Measurements from ENCODE around the gene ENPEP.
"Not testable (repeated sequence)": the region's sequence is repeated elsewhere in the genome, so short reads cannot be mapped to it uniquely, and the experiment has no call there.

The ENPEP gene, protein sequence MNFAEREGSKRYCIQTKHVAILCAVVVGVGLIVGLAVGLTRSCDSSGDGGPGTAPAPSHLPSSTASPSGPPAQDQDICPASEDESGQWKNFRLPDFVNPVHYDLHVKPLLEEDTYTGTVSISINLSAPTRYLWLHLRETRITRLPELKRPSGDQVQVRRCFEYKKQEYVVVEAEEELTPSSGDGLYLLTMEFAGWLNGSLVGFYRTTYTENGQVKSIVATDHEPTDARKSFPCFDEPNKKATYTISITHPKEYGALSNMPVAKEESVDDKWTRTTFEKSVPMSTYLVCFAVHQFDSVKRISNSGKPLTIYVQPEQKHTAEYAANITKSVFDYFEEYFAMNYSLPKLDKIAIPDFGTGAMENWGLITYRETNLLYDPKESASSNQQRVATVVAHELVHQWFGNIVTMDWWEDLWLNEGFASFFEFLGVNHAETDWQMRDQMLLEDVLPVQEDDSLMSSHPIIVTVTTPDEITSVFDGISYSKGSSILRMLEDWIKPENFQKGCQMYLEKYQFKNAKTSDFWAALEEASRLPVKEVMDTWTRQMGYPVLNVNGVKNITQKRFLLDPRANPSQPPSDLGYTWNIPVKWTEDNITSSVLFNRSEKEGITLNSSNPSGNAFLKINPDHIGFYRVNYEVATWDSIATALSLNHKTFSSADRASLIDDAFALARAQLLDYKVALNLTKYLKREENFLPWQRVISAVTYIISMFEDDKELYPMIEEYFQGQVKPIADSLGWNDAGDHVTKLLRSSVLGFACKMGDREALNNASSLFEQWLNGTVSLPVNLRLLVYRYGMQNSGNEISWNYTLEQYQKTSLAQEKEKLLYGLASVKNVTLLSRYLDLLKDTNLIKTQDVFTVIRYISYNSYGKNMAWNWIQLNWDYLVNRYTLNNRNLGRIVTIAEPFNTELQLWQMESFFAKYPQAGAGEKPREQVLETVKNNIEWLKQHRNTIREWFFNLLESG

GRCh38 chr4:110475881-110476818, at the start of gene ENPEP:
Gene ENPEP (plus strand): TSS chr4:110476155. CDS start chr4:110476415, 260 bp downstream.
- no peak for DNase-seq (ENCODE audit: low read depth in 2 of 2)

- not testable (repeated sequence) for DNase-seq (ENCODE audit: low read depth in 2 of 2)
Measured at GRCh38 chr4:110431805-110432204, 44.1 kb upstream of the ENPEP start.

- DNase-seq (ENCODE audit: low read depth in 2 of 2) = not testable (repeated sequence)
Measured at GRCh38 chr4:110437292-110437691, 38.7 kb upstream of the ENPEP start.

DNA sequence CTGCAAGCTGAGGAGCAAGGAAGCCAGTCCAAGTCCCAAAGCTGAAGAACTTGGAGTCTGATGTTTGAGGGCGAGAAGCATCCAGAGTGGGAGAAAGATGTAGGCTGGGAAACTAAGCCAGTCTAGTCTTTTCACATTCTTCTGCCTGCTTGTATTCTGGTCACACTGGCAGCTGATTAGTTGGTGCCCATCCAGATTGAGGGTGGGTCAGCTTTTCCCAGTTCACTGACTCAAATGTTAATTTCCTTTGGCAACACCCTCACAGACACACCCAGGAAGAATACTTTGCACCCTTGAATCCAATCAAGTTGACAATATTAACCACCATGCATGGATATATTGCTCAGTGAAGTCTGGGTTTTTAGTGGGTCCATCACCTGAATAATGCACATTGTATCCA, 36.7 kb upstream of the ENPEP start:
- DNase-seq (ENCODE audit: low read depth in 2 of 2) = not testable (repeated sequence)

DNA sequence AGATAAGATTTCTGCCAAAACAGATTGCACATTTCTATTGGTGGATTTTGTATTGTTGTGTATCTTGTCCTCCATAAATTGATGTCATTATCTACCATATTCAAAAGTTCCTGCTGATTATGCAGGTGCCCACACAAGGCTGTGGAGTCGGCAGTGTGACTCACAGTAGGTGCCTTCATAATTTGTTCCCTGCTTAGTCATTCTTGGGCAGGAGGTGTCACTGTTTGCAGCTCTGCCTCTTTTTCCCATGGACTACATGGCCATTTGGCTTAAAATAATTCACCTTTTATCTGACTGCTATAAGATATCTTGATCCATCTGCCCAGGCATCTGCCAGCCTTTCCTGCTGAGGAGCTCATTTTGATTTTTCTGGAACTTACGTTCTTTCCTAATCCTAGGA, 33.6 kb upstream of the ENPEP start:
- DNase-seq (ENCODE audit: low read depth in 2 of 2) = no peak

- DNase-seq (ENCODE audit: low read depth in 2 of 2) = no peak
Measured at GRCh38 chr4:110442788-110443187, 33.2 kb upstream of the ENPEP start.

DNA sequence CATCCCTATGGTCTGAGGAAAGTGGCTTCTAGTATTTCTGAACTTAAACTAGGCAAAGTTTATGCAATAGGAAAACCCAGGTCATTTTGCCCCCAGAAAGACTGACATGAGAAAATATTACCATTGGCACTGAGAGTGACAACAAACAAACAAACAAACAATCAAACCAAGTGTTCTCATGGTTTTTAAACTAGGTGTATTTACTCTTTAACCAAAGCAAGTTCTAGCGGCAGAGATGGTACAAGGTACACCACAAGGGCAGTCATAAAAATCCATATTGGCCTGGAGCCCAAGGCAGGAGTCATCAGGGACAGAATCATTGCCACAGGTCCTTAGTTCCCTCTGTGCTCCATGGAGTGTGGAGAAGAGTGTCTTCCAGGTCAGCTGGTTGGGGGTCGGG, 26.0 kb upstream of the ENPEP start:
- no peak for DNase-seq (ENCODE audit: low read depth in 2 of 2)

GRCh38 chr4:110452546-110452945, 23.4 kb upstream of the ENPEP start:
- no peak for DNase-seq (ENCODE audit: low read depth in 2 of 2)

DNA sequence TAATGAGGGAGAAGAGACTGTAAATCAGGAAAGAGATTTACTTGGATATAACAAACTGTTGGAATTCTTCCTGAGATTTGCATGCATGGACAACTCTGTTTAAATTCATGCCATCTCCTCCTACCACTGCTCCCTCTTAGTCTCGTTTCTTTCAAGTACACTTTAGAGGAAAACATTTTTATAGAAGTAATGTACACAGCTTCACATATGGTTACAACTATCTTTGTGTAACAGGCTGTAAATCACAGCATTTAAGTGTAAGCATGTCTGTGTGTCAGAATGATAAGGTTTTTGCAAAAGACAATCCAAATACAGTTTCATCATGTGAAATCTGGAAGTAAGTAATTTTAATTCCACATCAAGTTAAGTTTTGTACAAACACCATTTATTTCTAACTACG, 21.5 kb upstream of the ENPEP start:
- no peak for DNase-seq (ENCODE audit: low read depth in 2 of 2)

DNA sequence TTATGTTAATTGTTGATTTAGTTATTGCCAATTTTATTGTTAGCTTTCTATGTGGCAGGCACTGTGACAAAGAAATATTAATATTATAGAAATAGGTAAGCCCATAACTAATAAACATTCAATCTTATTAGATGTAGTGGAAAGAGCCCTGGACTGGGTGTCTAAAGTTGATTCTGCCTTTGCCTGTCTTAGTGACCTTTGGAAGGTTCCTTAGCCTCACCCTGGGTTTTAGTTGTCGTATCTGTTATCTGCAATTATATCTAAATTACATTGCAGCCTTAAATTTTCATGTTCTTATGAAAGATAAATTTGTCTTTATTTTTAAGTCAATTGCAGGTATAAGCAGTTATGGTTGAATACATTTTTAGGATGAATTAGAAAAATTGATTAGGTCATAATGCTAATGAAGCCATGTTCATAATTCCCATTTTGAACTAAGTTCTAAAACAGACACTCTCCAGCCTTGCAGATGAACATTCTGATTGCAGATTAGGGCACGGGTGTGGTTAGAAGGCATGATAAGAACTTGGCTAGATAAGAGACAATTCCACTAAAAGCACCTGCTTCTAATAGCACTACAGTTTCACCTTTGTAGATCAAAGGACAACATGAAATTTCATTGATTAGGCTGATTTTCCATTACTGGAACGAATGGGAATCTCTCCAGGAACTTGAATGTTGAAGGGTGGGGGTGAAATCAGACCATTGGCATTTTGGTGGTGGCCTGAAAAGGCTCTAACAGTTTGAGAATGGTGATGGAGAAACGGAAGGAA, 17.3 kb upstream of the ENPEP start:
- DNase-seq (ENCODE audit: low read depth in 2 of 2) = no peak

- DNase-seq (ENCODE audit: low read depth in 2 of 2) = no peak
Measured at GRCh38 chr4:110460074-110460746, 15.7 kb upstream of the ENPEP start.

- DNase-seq (ENCODE audit: low read depth in 2 of 2) = no peak
Measured at GRCh38 chr4:110467400-110467799, 8.6 kb upstream of the ENPEP start.

GRCh38 chr4:110472583-110473329, 3.2 kb upstream of the ENPEP start:
- no peak for DNase-seq (ENCODE audit: low read depth in 2 of 2)

GRCh38 chr4:110474481-110474880, 1.5 kb upstream of the ENPEP start:
- no peak for DNase-seq (ENCODE audit: low read depth in 2 of 2)

DNA sequence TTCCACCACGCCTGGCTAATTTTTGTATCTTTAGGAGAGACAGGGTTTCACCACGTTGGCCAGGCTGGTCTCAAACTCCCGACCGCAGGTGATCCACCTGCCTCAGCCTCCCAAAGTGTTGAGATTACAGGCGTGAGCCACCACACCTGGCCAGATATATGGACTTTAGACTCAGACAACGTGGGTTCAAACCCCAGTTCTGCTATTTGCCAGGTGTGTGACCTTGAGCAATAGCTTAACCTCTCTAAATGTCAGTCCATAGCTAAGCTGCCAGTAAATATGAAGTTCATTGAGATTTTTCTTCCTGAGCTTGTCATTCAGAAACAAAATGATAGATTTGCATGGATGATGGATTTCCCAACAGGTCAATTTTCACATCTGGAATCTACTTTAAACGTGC, 875 bp upstream of the ENPEP start:
- not testable (repeated sequence) for DNase-seq (ENCODE audit: low read depth in 2 of 2)

DNA sequence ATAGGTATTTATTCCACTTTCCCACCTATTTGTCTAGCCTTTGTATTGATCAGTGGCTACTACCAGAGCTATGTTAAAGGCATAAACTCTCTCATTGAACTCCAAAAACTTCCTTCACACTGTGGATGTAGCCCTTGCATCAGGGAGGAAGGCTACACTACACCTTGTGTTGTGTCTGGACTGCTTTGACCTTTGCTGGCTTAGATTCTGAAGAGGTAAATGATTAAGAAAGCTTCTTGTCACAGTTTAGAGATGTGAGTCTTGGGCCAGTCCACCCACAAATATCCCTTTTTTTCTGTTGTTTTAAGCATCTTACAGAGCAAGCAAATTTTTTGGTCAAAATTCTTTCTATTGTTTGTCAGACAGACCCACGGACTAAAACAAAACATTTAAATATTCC, 1.9 kb downstream of the ENPEP start:
- no peak for DNase-seq (ENCODE audit: low read depth in 2 of 2)

- DNase-seq (ENCODE audit: low read depth in 2 of 2) = no peak
Measured at GRCh38 chr4:110480031-110480549, 4.1 kb downstream of the ENPEP start.

GRCh38 chr4:110480746-110481271, 4.9 kb downstream of the ENPEP start:
- DNase-seq (ENCODE audit: low read depth in 2 of 2) = no peak

DNA sequence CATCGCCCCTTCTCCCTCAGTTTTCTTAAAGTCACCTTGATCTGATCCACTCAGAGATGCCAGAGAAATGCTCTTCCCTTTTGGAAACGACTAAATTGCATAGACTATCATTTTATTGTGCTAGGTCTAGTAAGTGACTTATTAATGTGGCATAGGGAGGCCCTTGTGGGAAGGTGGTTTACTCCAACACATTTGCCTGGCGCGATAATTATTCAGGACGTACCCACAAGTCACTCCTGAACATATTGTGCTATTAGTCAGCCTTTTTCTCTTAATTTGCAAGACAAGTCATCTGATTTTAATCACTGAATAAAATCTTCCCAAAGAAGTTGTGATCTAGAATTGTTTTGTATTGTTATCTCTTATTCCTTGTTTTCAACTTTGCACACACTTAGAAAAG, 7.6 kb downstream of the ENPEP start:
- no peak for DNase-seq (ENCODE audit: low read depth in 2 of 2)
